Temporal lobe (tissue), 1 donor: ENCODE data around the gene NXPH3. TPM values are rescaled to one million over a fixed set of nuclear protein-coding genes. Genes with fewer than 3 reads are reported as not detected.

ENCODE experiments used
- total RNA-seq: library from RNA; depleted of rRNA; stranded (reverse); fragments of >200 nt; gene quantifications from one replicate; pipeline ENCODE4 v1.2.3, GENCODE V29; 2014

Gene NXPH3
- total RNA-seq, 1 donor from 2014 or later = 9.6 TPM

Other genes starting within 250 kb of the NXPH3 start
- 31.5 TPM for gene ZNF652, start 213.6 kb upstream of the NXPH3 start, total RNA-seq
- gene PHB1, start 161.0 kb upstream of the NXPH3 start, total RNA-seq = 36.4 TPM
- 3.0 TPM for gene NGFR, start 80.6 kb upstream of the NXPH3 start, total RNA-seq
- 92.4 TPM for gene SPOP, start 102.2 kb downstream of the NXPH3 start, total RNA-seq
- 26.1 TPM for gene SLC35B1, start 132.1 kb downstream of the NXPH3 start, total RNA-seq
- 0.98 TPM for gene FAM117A, start 188.3 kb downstream of the NXPH3 start, total RNA-seq
- 38.1 TPM for gene KAT7, start 212.8 kb downstream of the NXPH3 start, total RNA-seq